ENCODE measurements around the gene MRPL53. TPM values are rescaled to one million over a fixed set of nuclear protein-coding genes. Genes with fewer than 3 reads are reported as not detected.

Gene MRPL53
- total RNA-seq, 1 donor from 2014 or later = 81.3 TPM

DNA sequence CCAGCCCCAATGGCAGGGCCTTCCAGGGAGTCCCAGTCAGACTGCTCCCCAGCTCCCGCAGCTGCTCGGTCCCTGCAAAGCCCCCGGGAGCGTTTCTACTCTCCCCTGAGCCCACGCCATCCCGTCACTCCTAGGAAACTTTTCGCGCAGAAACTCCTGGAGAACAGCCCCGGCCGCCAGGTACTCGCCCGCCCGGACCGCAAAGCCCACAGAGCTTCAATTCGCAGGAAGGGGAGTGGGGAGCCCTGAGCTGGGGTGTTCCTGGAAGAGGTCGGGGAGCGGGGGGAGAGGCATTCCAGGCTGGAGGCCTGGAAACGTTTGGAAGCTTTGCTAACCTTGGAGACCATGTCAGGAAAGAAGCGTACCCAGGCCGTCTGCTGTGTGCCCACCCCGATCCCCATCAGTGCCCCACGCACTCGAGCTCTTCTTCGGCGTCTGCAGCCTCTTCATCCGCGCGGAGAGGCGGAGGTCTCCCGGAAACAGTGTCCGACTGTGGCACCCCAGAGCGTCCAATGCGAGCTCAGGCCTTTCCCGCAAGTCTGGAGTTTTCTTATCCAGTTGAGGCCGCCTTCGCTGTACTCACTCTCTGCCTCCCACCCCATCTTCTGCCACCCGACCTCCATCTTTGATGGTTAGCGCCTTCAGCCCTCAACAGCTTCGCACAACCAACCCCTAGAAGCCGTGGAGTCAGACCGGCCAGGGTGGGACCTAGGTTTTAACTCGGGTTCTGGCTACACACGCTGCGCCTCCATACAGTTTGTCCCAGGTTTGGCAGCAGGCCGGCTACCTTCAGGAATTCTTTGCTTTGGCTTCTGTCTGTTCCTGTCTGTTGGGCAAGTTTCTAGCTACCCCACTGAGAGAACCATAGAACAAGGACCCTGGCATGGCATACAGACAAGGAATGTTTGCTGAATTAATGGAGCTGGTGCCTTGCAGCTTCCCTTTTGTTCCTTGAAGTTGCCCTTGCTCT lies 31.3 kb upstream of the MRPL53 start:
- intact Hi-C loops (cut with DNase I) = no loop called here
- TF ChIP-seq, protein P1, sequence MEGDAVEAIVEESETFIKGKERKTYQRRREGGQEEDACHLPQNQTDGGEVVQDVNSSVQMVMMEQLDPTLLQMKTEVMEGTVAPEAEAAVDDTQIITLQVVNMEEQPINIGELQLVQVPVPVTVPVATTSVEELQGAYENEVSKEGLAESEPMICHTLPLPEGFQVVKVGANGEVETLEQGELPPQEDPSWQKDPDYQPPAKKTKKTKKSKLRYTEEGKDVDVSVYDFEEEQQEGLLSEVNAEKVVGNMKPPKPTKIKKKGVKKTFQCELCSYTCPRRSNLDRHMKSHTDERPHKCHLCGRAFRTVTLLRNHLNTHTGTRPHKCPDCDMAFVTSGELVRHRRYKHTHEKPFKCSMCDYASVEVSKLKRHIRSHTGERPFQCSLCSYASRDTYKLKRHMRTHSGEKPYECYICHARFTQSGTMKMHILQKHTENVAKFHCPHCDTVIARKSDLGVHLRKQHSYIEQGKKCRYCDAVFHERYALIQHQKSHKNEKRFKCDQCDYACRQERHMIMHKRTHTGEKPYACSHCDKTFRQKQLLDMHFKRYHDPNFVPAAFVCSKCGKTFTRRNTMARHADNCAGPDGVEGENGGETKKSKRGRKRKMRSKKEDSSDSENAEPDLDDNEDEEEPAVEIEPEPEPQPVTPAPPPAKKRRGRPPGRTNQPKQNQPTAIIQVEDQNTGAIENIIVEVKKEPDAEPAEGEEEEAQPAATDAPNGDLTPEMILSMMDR (IDR thresholded peaks at IDR 0.05) = no peak
- Histone ChIP-seq H3K9me3 (no peaks in the 10 kb centered on the region), H3K4me1 (peaks cover 65% of the 10 kb centered on the region), H3K27me3 (ENCODE audit: low read depth) (peaks cover 29% of the 10 kb centered on the region), H3K4me3 (peak overlapping the region; percentile 68), H3K27ac (peak overlapping the region; percentile 85), H3K36me3 (peaks cover 16% of the 10 kb centered on the region)
- ATAC-seq = no peak
- no peak for DNase-seq

DNA sequence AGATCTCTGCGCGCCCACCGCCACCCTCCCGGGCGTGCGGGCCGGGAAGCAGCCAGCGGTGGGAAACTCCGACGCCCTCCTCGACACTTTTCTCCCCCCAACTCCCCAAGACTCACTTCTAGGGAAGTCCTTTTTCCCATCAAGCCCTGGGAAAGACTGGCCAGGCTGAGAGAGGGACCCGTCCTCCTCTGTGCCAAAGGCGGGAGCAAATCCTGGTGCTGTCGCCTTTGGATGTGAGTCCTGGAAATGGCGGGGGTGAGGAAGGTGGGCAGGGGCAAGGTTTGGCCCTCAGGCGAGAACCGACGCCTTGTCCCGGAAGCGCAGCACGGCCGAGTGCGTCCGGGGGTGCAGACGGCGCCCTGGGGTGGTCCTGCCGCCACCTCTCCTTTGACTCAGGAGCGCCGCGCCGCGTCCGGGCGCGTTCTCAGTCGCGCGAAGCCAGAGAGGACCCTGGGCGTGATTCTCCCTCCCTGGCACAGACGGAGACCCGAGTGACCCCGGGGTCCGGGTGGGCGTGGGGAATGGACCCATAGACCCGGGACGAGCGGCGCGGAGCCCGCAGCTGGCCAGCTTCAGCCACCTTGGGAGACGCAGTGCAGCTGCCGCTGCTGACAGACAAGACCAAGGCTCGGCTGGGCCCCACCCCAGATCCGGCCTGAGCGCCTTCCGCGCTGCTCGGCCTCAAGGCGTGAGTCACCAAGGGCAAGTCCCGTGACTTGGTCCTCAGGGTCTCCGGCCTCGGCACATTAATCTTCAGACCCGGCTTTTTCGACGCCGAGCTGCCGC lies 30.4 kb upstream of the MRPL53 start:
- TF ChIP-seq, protein P1 (IDR thresholded peaks at IDR 0.05) = peak; percentile 24

DNA sequence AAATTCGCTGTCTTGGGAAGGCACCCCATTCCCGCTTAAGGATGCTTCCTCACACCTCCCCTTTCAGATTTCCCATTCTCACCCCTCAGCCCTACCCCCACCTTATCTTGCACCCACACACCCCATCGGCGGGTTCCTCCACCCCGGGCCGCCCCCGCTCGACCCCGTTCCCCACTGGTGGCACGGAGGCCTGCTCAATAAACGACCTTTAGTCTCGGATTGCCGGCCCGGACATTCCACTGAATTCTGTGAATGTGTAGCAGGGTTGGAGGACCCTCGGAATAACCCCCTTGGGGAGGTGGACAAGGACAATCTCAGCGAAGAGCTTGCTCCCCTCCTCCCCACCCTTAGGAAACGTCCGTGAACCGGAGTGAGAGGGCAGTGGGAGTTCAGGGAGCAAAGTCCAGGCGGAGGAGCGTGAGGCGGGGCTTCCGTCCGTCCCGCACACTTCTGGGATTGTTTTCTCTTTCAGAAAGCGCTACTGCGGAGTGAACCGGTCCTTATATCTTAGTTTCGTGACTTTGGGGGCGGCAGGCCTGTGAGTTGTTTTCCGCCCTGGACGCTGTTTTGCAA lies 29.8 kb upstream of the MRPL53 start:
- ATAC-seq = no peak
- peaks cover 16% of the 10 kb centered on the region for H3K36me3 ChIP-seq
- H3K4me1 ChIP-seq = peaks cover 72% of the 10 kb centered on the region
- DNase-seq = peak; percentile 48
- no peaks in the 10 kb centered on the region for H3K9me3 ChIP-seq
- H3K4me3 ChIP-seq = peak overlapping the region; percentile 68
- intact Hi-C loops (cut with DNase I) = no loop called here
- H3K27ac ChIP-seq = peak overlapping the region; percentile 85
- peaks cover 45% of the 10 kb centered on the region for H3K27me3 ChIP-seq (ENCODE audit: low read depth)
- TF ChIP-seq, protein P1 (IDR thresholded peaks at IDR 0.05) = no peak

More for the DNA sequence above, 30.4 kb upstream of the MRPL53 start:
- Histone ChIP-seq H3K27me3 (ENCODE audit: low read depth) (peaks cover 38% of the 10 kb centered on the region), H3K9me3 (no peaks in the 10 kb centered on the region), H3K36me3 (peaks cover 16% of the 10 kb centered on the region), H3K27ac (peak overlapping the region; percentile 85), H3K4me3 (peak overlapping the region; percentile 68), H3K4me1 (peaks cover 68% of the 10 kb centered on the region)
- ATAC-seq = peak; percentile 66 to 70
- DNase-seq = peak; percentile 87
- intact Hi-C loops (cut with DNase I) = no loop called here

DNA sequence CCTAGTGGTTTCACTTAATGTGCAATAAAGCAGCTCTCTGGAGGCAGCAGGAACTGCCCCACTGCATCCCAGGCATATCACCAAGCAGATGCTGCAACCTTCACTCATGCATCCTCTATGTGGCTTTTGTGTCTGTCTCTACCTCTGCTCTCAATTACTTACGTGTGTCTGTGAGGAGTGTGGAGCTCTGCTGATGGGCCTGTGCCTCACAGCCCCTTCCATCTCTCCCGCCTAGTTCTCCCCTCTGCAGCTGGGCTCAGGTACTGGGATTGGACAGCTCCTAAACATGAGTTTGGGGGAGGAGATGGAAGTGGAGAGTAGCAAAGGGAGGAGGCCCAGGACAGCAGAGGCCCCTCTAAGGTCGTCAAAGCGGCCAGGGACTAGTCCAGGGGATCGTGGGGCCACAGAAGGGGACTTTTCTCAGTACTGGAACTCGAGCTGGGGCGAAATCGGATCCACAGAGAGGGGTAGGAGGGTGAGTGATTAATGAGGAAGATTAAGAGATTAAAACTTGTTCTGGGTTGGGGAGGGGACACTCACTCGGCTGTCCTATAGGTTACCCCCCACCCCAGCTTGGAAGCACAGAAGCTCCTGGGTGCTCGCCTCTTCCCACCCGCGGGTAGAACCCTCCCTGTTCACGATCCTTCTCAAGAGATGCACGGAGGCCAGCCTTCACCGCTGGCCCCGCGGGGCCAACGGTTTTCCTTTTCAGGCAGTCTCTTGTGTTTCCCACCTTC lies 29.0 kb upstream of the MRPL53 start:
- TF ChIP-seq, protein P1 (IDR thresholded peaks at IDR 0.05) = no peak
- Histone ChIP-seq H3K27me3 (ENCODE audit: low read depth) (peaks cover 46% of the 10 kb centered on the region), H3K4me3 (peak overlapping the region; percentile 68), H3K9me3 (no peaks in the 10 kb centered on the region), H3K36me3 (peaks cover 16% of the 10 kb centered on the region), H3K4me1 (peaks cover 67% of the 10 kb centered on the region), H3K27ac (no peak overlapping the region)
- ATAC-seq = no peak
- peak; percentile 30 for DNase-seq
- intact Hi-C loops (cut with DNase I) = no loop called here

DNA sequence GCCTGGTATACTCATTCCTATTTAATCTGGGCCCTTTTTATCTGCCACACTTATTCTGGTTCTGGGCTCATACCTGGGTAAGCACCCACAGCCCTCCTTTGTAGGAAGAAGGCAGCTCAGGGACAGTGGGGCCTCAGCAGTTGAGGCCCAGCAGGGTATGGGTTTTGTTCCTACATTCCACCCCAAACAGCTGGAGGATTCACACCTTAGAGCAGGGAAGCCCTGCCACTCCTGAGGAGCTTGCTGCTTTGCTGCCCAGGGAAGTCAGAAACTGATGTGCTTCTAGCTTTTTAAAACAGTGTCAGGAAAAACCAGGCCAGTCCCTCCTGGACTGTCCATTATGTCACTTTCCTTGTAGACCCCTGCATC lies 28.1 kb upstream of the MRPL53 start:
- H3K4me3 ChIP-seq = no peak overlapping the region
- H3K27ac ChIP-seq = no peak overlapping the region
- H3K4me1 ChIP-seq = peaks cover 58% of the 10 kb centered on the region
- ATAC-seq (no peak), DNase-seq (no peak)
- H3K36me3 ChIP-seq = peaks cover 10% of the 10 kb centered on the region
- peaks cover 46% of the 10 kb centered on the region for H3K27me3 ChIP-seq (ENCODE audit: low read depth)
- intact Hi-C loops (cut with DNase I) = no loop called here
- H3K9me3 ChIP-seq = no peaks in the 10 kb centered on the region
- TF ChIP-seq, protein P1 (IDR thresholded peaks at IDR 0.05) = no peak
